GM19467 (cell line): ENCODE results near the gene HDDC3.

ENCODE experiments used
- ATAC-seq: cut with Tn5 transposase; IDR thresholded peaks from one replicate; pipeline ENCODE4 v1.9.1; 2021; ENCODE audit warnings: mild to moderate bottlenecking, moderate library complexity; ENCODE audit not compliant: unreplicated experiment

Gene HDDC3

GRCh38 chr15:90892498-90893174 is 39.7 kb downstream of the HDDC3 start:
- no peak for ATAC-seq

- ATAC-seq = no peak
Measured at GRCh38 chr15:90892023-90892422, 40.3 kb downstream of the HDDC3 start.

DNA sequence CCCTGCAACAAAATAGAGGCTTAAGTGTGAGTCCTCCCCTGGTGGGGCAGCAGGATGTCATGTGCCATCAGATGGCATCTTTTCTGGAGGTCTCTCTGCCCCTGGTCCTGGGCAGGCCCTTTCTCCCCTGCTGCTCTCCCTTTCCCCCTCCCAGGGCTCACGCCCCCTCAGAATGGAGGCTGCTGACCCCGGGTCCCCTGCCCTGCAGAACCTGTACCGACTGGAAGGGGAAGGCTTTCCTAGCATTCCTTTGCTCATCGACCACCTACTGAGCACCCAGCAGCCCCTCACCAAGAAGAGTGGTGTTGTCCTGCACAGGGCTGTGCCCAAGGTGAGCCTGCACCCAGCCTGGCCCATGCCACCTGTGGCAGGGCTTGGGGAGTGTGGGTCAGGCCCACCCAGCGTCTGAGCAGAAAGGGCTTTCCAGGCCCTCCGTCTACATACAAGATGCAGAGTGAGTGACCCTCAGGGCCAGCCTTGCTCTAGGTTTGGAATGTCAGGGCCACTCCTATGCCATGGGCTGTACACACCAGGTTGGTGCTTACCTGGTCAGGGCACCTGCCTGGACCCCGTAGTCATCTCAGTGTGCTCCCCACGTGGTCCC is 40.9 kb downstream of the HDDC3 start:
- no peak for ATAC-seq

GRCh38 chr15:90890839-90891238 is 41.5 kb downstream of the HDDC3 start:
- no peak for ATAC-seq

- no peak for ATAC-seq
Measured at GRCh38 chr15:90889736-90890456, 42.5 kb downstream of the HDDC3 start.

DNA sequence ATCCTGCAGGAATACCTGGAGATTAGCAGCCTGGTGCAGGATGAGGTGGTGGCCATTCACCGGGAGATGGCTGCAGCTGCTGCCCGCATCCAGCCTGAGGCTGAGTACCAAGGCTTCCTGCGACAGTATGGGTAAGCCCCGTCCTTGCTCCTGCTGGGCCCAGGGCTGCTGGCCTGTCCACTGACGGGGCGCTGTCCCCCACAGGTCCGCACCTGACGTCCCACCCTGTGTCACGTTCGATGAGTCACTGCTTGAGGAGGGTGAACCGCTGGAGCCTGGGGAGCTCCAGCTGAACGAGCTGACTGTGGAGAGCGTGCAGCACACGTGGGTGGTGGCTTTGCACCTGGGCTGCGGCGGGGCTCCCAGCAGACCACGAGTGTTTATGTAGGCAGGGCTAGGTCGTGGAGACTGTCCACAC is 43.0 kb downstream of the HDDC3 start:
- ATAC-seq = no peak

GRCh38 chr15:90887037-90887481 is 45.3 kb downstream of the HDDC3 start:
- no peak for ATAC-seq

DNA sequence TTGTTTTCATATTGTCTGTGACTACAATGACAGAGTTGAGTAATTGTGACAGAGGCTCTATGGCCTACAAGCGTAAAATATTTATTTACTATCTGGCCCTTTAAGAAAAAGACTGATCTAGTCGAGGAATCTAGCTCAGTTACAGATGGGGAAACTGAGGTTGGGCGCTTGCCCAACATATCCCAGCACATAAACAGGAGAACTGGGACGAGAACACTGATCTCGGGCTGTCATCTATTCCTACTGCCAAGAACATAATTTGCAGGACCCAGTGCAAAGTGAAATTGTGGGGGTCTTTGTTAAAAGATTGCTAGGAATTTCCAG is 46.1 kb downstream of the HDDC3 start:
- no peak for ATAC-seq

- no peak for ATAC-seq
Measured at GRCh38 chr15:90885432-90886290, 46.7 kb downstream of the HDDC3 start.

GRCh38 chr15:90884719-90885431 is 47.5 kb downstream of the HDDC3 start:
- ATAC-seq = no peak

GRCh38 chr15:90883976-90884718 is 48.2 kb downstream of the HDDC3 start, which contains the start of gene FES:
FES (plus strand) TSS chr15:90884504; CDS start chr15:90885046, 542 bp downstream.
- ATAC-seq = no peak

GRCh38 chr15:90883526-90883975 is 48.8 kb downstream of the HDDC3 start:
- no peak for ATAC-seq

DNA sequence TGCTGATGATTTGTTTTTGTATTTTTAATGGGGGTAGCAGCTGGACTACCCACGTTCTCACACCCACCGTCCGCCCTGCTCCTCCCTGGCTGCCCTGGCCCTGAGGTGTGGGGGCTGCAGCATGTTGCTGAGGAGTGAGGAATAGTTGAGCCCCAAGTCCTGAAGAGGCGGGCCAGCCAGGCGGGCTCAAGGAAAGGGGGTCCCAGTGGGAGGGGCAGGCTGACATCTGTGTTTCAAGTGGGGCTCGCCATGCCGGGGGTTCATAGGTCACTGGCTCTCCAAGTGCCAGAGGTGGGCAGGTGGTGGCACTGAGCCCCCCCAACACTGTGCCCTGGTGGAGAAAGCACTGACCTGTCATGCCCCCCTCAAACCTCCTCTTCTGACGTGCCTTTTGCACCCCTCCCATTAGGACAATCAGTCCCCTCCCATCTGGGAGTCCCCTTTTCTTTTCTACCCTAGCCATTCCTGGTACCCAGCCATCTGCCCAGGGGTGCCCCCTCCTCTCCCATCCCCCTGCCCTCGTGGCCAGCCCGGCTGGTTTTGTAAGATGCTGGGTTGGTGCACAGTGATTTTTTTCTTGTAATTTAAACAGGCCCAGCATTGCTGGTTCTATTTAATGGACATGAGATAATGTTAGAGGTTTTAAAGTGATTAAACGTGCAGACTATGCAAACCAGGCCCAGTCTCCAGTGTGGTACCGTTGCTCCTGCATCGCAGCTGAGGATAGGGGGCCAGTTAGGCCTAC is 49.4 kb downstream of the HDDC3 start:
- ATAC-seq = no peak

DNA sequence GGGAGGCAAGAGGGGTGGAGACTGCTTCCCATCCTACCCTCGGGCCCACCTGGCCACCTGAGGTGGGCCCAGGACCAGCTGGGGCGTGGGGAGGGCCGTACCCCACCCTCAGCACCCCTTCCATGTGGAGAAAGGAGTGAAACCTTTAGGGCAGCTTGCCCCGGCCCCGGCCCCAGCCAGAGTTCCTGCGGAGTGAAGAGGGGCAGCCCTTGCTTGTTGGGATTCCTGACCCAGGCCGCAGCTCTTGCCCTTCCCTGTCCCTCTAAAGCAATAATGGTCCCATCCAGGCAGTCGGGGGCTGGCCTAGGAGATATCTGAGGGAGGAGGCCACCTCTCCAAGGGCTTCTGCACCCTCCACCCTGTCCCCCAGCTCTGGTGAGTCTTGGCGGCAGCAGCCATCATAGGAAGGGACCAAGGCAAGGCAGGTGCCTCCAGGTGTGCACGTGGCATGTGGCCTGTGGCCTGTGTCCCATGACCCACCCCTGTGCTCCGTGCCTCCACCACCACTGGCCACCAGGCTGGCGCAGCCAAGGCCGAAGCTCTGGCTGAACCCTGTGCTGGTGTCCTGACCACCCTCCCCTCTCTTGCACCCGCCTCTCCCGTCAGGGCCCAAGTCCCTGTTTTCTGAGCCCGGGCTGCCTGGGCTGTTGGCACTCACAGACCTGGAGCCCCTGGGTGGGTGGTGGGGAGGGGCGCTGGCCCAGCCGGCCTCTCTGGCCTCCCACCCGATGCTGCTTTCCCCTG is 50.2 kb downstream of the HDDC3 start:
- no peak for ATAC-seq

- no peak for ATAC-seq
Measured at GRCh38 chr15:90881181-90881977, 51.0 kb downstream of the HDDC3 start.

DNA sequence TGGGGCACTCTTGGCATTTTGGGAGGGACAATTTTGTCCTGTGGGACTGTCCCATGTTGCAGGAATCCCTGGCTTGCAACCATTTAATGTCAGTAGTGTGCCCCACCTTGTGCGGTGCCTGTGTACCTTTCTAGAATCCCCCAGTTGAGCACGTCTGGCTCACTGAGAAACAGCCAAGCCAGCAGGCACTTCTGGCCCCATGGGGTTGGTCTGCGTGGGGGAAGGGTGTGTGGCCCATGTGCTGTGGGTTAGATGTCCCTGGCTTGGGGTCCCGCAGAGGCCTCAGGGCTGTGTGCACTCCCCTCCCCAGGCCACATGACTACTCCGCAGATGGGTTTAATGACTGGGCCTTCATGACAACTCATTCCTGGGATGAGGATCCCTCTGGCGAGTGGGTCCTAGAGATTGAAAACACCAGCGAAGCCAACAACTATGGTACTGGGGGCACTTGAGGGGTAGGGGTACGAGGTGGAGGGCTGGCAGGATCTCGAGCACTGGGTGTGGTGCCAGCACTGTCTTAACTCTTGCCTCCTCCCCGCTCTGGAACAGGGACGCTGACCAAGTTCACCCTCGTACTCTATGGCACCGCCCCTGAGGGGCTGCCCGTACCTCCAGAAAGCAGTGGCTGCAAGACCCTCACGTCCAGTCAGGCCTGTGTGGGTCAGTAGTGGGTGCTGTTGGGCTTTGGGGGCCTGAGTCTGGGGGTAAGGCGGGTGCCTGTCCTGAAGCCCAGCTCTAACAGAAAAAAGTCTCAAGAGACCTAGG is 51.8 kb downstream of the HDDC3 start:
- no peak for ATAC-seq
